DND-41 (cell line): ENCODE data around the gene WWP2.

Source experiments
- ATAC-seq: fragments of 200-7000 bp; cut with Tn5 transposase; 3 replicates; pipeline ENCODE4 v1.9.1; 2021; ENCODE audit warnings: low read depth; ENCODE audit not compliant: insufficient read depth
- DNase-seq: peaks from one replicate; pipeline ENCODE4 v3.0.0-alpha.2; 2020
- H2AFZ ChIP-seq: 2 replicates; pipeline ENCODE4 v1.6.0; 2012; ENCODE audit warnings: low read depth, low read length
- H3K27ac ChIP-seq: 2 replicates; pipeline ENCODE4 v1.5.1; 2012; ENCODE audit warnings: low read length, inconsistent platforms
- H3K27me3 ChIP-seq: fragments of 200-600 bp; sonication (generic); 2 replicates; pipeline ENCODE4 v1.6.0; 2012; ENCODE audit warnings: low read length, mild to moderate bottlenecking, inconsistent platforms; ENCODE audit not compliant: insufficient read depth, poor library complexity
- H3K36me3 ChIP-seq: 2 replicates; pipeline ENCODE4 v1.5.1; 2012; ENCODE audit warnings: low read length, inconsistent platforms; ENCODE audit not compliant: insufficient read depth
- H3K4me1 ChIP-seq: 2 replicates; pipeline ENCODE4 v1.5.1; 2012; ENCODE audit warnings: mild to moderate bottlenecking, low read length; ENCODE audit not compliant: insufficient read depth
- H3K4me2 ChIP-seq: 2 replicates; pipeline ENCODE4 v1.6.0; 2012; ENCODE audit warnings: mild to moderate bottlenecking, moderate library complexity, low read length, inconsistent platforms; ENCODE audit not compliant: insufficient read depth
- H3K4me3 ChIP-seq, 2 experiments: fragments of 200-600 bp in 1 of 2; shearing (Covaris generic) in 1 of 2; 2 replicates each; pipeline ENCODE4 v1.5.1; 2012 to 2016; ENCODE audit warnings: inconsistent platforms in 2 of 2, low read length in 2 of 2, mild to moderate bottlenecking in 2 of 2, low read depth in 1 of 2, moderate library complexity in 1 of 2
- H3K79me2 ChIP-seq: 2 replicates; pipeline ENCODE4 v1.6.0; 2012; ENCODE audit warnings: low read length, inconsistent platforms; ENCODE audit not compliant: insufficient read depth
- H3K9ac ChIP-seq: 2 replicates; pipeline ENCODE4 v1.6.0; 2012; ENCODE audit warnings: low read depth, mild to moderate bottlenecking, inconsistent platforms, low read length, moderate library complexity
- H3K9me3 ChIP-seq: 2 replicates; pipeline ENCODE4 v1.5.1; 2012; ENCODE audit warnings: low read length, moderate library complexity, mild to moderate bottlenecking, inconsistent platforms; ENCODE audit not compliant: insufficient read depth, severe bottlenecking
- H4K20me1 ChIP-seq: 2 replicates; pipeline ENCODE4 v1.6.0; 2012; ENCODE audit warnings: low read length; ENCODE audit not compliant: insufficient read depth
- EZH2 ChIP-seq: IDR thresholded peaks from 3 replicates; pipeline ENCODE4 v1.6.1; 2012; ENCODE audit warnings: borderline replicate concordance, low read depth, mild to moderate bottlenecking, moderate library complexity, low read length, inconsistent platforms; ENCODE audit not compliant: severe bottlenecking
- TF ChIP-seq, protein P1 (sequence below): IDR thresholded peaks from 2 replicates; pipeline ENCODE4 v1.5.1; 2012; ENCODE audit warnings: borderline replicate concordance, low read length, moderate library complexity, mild to moderate bottlenecking; ENCODE audit not compliant: poor library complexity, severe bottlenecking; ENCODE audit errors: extremely low read depth

WWP2 gene

DNA sequence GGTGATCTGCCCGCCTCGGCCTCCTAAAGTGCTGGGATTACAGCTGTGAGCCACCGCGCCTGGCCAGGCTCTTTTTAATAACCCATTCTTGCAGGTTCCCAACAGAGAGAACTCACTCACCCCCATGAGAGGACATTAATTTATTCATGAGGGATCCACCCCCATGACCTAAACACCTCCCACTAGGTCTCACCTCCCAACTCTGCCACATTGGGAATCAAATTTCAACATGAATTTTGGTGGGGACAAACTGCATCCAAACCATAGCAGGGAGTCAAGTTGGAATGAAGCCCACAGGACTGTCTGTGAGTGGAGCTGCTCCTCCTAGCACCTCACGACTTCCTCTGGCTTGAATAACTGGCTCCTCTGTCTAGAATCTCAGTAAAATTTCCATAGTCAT, 85.5 kb downstream of the WWP2 start:
- Histone ChIP-seq H3K27me3 (no peaks in the 10 kb centered on the region), H3K27ac (no peak overlapping the region), H4K20me1 (no peaks in the 10 kb centered on the region), H3K4me2 (no peak overlapping the region), H3K79me2 (no peaks in the 10 kb centered on the region), H2AFZ (no peak overlapping the region), H3K4me1 (no peaks in the 10 kb centered on the region), H3K9me3 (no peaks in the 10 kb centered on the region), H3K36me3 (no peaks in the 10 kb centered on the region), H3K4me3 (no peak overlapping the region), H3K9ac (no peak overlapping the region)
- ATAC-seq: no peak
- TF ChIP-seq EZH2: no peak
- TF ChIP-seq, protein P1, sequence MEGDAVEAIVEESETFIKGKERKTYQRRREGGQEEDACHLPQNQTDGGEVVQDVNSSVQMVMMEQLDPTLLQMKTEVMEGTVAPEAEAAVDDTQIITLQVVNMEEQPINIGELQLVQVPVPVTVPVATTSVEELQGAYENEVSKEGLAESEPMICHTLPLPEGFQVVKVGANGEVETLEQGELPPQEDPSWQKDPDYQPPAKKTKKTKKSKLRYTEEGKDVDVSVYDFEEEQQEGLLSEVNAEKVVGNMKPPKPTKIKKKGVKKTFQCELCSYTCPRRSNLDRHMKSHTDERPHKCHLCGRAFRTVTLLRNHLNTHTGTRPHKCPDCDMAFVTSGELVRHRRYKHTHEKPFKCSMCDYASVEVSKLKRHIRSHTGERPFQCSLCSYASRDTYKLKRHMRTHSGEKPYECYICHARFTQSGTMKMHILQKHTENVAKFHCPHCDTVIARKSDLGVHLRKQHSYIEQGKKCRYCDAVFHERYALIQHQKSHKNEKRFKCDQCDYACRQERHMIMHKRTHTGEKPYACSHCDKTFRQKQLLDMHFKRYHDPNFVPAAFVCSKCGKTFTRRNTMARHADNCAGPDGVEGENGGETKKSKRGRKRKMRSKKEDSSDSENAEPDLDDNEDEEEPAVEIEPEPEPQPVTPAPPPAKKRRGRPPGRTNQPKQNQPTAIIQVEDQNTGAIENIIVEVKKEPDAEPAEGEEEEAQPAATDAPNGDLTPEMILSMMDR: no peak
- no peak for DNase-seq

GRCh38 chr16:69848637-69849545, 86.8 kb downstream of the WWP2 start:
- Histone ChIP-seq H3K4me3 (no peak overlapping the region), H3K27ac (no peak overlapping the region), H2AFZ (no peak overlapping the region), H3K4me1 (no peaks in the 10 kb centered on the region), H3K79me2 (no peaks in the 10 kb centered on the region), H3K9ac (no peak overlapping the region), H3K4me2 (no peak overlapping the region), H4K20me1 (no peaks in the 10 kb centered on the region), H3K27me3 (no peaks in the 10 kb centered on the region), H3K36me3 (no peaks in the 10 kb centered on the region), H3K9me3 (no peaks in the 10 kb centered on the region)
- ATAC-seq (no peak), DNase-seq (no peak)
- no peak for TF ChIP-seq EZH2
- TF ChIP-seq, protein P1: no peak

- TF ChIP-seq EZH2: no peak
- TF ChIP-seq, protein P1: no peak
- H2AFZ ChIP-seq: no peak overlapping the region
- H3K9ac ChIP-seq: no peak overlapping the region
- H4K20me1 ChIP-seq: no peaks in the 10 kb centered on the region
- no peaks in the 10 kb centered on the region for H3K27me3 ChIP-seq
- no peak overlapping the region for H3K27ac ChIP-seq
- H3K4me2 ChIP-seq: no peak overlapping the region
- H3K79me2 ChIP-seq: no peaks in the 10 kb centered on the region
- no peaks in the 10 kb centered on the region for H3K36me3 ChIP-seq
- DNase-seq: no peak
- no peaks in the 10 kb centered on the region for H3K4me1 ChIP-seq
- ATAC-seq: no peak
- no peaks in the 10 kb centered on the region for H3K9me3 ChIP-seq
- H3K4me3 ChIP-seq: no peak overlapping the region
Measured at GRCh38 chr16:69851491-69852240, 89.5 kb downstream of the WWP2 start.
